Measurements from ENCODE around the gene RCAN1.
A peak's percentile ranks its signal among the peaks of the same experiment; 100 is the strongest.

Gene RCAN1
- long read RNA-seq, donor 1, transcript RCAN1-202 (4 exons, 2,408 nt) = minor isoform, 5 of 12 reads
- long read RNA-seq, donor 1, transcript RCAN1-201 (4 exons, 2,490 nt) = major isoform, 6 of 12 reads
- long read RNA-seq, donor 1, partial matches to known transcripts = 0 of 12 reads
- long read RNA-seq, donor 1, other reads (novel, unspliced or antisense) = 0 of 12 reads
- long read RNA-seq, donor 2, partial matches to known transcripts = 0 of 5 reads
- long read RNA-seq, donor 2, other reads (novel, unspliced or antisense) = 0 of 5 reads
- long read RNA-seq, donor 3, partial matches to known transcripts = 0 of 2 reads
- long read RNA-seq, donor 3, other reads (novel, unspliced or antisense) = 0 of 2 reads
- long read RNA-seq, donor 4, partial matches to known transcripts = 0 of 5 reads
- long read RNA-seq, donor 4, other reads (novel, unspliced or antisense) = 0 of 5 reads
- long read RNA-seq, donor 5, partial matches to known transcripts = 6 of 13 reads
- long read RNA-seq, donor 5, other reads (novel, unspliced or antisense) = 0 of 13 reads
- long read RNA-seq, donor 6, partial matches to known transcripts = 12 of 19 reads
- long read RNA-seq, donor 6, other reads (novel, unspliced or antisense) = 0 of 19 reads
- long read RNA-seq, donor 7, transcript RCAN1-201 (4 exons, 2,490 nt) = major isoform, 13 of 18 reads
- long read RNA-seq, donor 7, partial matches to known transcripts = 0 of 18 reads
- long read RNA-seq, donor 7, other reads (novel, unspliced or antisense) = 0 of 18 reads
- long read RNA-seq, donor 8, partial matches to known transcripts = 12 of 19 reads
- long read RNA-seq, donor 8, other reads (novel, unspliced or antisense) = 0 of 19 reads

DNA sequence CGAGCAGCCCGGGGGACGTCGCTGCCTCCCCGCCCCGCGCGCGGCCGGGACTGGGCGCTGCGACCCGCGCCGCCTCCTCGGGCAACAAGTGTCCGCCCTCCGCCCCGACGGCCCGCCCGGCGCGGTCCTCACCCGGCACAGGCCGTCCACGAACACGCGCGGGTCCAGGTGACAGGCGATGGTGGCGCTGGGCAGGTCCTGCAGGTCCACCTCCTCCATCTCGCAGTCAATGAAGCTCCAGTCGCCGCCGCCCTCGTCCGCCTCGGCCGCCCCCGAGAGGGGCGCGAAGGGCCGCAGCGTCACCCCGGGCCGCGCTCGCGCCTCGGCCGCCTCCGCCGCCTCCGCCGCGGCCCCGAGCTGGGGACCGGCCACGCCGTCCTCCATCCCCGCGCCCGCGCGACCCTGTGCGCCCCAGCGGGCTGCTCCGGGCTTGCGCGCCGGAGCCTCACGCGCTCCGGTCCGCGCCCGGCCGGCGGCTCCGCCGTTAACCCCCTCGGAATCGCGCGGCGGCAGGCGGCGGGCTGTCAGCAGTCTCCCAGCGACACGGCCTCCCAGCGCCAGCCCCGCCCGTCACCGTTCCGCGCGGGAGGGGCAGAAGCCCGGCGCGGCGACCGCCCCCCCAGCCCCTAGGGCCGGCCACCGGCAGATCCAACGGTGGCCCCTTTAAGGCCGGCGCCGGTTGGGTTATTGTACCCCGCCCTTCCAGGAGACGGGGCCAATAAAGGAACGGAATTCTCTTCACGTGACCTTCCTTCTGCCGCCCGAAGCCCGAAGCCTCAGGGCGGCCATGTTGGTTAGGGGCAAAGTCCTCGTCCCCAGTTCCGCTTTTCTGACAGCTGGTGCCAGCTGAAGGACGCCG is at the start of gene RCAN1:
RCAN1 (minus strand) TSS at position 486 of the 859 bp plus-strand sequence; CDS start at position 384, 102 bp downstream.
- DNase-seq = peak; percentile 84

DNA sequence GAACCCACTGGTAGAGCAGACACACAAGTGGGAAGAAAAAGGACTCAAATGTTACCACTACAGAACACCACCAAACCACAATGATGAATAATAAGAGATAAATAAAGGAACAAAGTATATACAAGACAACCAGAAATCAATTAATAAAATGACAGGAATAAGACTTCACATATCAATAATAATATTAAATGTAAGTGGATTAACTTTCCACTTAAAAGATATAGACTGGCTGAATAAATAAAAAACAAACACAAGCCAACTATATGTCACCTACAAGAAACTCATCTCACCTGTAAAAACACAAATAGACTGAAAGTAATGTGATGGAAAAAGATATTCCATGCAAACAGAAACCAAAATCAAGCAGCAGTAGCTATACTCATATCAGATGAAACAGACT is 46.9 kb upstream of the RCAN1 start:
- no peak for DNase-seq

DNA sequence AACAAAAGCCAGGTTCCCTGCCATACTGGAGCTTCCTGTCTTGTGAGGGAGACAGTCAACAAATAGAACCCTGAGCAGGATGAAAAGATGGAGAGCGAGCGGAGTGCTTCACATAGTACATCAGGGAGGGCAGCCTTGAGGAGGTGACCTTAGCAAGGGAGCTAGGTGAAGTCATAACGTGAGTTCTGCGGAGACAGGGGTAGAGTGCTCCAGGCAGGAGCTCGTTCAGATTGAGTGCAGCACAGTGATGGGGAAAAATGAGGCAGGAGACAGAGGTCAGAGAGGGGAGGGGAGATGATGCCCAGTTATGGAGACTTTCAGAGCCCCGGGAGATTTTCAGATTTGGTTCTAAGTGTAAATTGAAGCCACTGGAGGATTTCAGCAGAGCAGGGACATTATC is 38.6 kb upstream of the RCAN1 start:
- no peak for DNase-seq

DNA sequence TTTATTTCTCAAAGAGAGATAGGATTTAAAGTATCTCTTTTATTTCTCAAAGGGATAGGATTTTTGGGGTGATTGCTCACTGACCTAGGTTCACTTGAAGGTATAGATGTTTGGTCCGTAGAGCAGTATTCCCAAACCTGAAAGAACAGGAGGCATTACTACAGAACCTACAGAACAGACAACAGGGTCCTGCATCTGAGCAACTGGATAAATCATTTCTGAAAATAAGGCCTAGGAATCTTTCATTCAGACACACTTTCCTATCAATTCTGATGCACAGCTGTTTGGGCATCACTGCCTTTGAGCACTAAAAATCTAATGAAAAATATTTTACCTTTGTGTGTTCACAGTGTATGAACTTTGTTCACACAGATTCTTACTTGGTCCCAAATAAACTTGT is 36.7 kb upstream of the RCAN1 start:
- DNase-seq = no peak

DNA sequence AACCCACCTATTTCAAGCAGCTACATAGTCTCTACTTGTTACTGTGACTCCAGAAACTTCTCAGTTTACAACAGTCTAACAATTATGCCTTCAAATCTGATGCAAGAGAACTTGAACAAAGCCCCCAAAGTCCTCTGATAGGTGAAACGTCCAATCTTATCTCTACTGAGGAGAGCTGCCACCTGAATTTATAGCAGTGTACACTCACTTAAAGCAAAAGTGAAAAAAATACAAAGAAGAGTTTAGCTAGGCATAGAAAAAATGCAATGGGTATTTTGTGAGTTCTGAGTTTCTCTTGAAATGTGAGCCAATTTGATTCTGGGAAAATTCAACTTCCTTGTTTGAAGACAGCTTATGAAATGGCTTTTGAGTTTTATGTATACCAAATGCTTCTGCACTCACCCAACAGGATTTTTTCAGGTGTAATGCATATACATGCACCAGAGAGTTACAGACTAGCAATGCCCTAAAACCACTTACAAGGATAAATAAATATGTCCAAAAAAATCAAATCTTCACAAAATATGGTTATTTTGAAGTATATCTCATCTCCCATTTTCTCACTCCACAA is 36.0 kb upstream of the RCAN1 start:
- no peak for DNase-seq

DNA sequence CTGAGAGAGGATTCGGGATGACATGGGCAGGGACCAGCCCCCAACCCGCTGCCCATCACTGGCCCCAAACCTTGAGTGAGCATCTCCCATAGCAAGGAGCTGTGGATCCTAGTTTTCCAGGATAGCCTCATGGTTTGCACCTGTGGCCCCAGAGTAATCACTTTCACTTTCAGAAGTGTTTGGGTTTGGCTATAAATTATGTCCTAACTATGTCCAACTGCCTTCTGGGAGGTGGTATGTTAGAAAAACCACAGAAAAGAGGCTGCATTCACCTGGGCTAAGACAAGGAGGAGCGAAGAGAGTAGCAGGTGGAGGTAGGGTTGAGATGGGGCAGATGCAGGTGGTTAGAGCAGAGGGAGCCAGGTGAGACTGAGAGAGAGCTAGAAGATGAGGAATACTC is 34.5 kb upstream of the RCAN1 start:
- no peak for DNase-seq

DNA sequence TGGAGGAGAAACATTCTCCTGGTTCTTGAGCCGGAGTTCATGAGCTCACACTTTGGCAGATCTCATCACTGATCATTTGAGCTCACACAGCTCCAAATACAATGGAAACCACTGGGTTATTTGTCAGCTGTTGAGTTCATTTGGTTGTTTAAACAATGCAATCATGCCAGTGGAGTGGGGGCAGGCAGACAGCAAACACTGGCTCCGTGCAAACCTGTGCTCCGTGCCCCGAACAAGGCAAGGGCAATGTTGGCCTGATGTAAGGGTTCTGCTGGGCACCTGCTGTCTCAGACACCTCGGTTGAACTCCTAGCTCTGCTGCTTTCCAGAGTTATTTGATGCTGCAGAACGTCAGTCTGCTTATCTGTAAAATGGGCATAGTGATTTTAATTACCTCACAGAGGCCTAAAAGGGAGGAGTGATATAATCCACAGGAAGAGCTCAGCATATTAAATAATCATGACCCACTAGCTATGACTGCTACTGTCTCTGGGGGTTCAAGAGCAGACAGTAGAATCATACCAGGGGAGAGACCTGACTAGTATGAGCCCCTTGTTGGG is 33.9 kb upstream of the RCAN1 start:
- DNase-seq = no peak

DNA sequence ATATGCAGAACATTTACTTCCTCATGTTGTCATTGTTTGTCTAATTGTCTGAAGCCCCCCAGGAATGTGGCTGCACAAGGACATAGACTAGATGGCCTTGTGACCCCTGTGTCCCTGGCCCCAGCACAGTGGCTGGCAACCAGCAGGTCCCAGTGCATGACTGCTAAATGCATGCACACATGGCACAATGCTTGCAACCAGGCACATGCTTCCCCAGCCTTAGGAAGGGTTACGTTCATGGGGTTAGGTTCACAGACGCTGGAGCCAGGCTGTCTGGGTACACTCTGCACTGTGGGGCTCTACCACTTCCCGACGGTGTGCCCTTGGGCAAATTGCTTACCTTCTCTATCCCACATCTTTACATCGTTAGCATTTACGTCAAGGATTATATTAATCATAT is 32.6 kb upstream of the RCAN1 start:
- DNase-seq = no peak

DNA sequence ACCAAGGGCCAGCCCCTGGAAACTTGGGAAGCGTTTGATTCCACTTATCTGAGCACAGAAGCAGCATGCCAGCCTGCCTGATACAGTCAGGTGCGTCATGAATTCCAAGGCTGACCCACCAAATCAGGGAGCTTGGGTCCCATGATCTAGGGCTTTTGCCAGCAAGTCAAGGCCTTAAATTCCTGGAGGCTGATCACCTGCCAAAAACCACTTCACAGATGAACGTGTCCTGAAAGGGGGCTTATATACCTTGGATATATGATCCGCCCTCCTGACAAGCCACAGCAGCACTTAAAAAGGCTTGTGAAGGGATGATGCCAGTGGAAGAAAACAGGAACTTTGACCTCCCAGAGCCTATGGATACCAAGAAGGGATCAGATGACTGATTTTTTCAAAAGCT is 29.9 kb upstream of the RCAN1 start:
- no peak for DNase-seq

DNA sequence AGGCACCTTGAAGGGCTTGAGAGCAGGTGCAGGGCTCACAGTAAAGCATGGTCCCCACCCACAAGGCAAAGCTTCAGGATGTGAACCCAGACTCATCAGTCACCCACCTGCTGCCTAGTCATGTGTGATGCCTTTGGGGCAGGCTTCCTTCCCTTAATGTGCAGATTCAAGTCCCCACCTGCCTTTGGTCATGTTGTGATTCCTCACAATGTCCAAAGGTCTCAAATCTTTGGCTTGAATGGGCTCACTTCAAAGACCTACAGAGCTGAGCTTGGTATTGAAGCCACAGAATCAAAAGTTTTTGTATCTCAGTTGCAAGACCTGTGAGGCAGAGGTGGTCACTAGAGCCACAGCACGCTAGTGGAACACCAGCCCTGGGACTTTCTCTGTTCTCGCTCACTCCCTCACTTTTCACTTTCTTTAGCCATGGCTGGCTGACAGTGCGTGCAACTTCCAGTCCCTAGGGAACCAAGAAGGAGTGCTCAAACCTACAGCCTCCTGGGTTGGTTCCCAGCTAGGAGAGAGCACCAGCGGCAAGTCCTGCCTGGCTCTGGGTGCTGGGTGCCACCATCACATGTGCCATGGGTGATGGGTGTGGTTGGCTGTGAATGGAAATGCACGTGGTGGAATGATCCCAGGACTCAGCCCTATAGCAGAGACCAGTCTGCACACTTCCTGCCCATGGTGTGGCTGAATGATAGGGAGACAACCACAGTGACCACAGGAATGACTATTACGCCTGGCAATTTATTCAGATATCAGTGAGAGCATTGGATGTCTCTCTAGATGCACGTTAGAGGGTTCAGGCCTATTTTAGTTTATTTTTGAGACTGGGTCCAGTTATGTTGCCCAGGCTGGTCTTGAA is 27.5 kb upstream of the RCAN1 start:
- no peak for DNase-seq

DNA sequence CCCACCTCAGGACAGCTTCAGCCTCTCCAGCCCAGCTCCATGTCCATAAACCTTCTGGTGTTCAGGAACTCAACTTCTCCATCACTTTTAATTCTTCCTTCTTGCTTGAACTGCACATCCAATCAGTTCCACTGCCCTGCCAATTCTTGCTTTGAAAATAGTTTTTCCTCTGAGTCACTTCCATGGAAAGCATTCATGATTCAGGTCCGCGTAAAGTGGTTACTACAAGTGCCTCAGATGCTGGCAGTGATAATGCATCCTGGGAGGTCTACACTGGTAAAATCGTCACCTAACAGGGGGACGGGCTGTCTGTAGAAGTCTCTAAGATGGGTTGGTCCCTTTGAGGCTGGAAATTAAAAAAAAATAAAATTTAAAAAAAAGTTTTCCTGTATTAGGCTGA is 25.9 kb upstream of the RCAN1 start:
- DNase-seq = no peak

DNA sequence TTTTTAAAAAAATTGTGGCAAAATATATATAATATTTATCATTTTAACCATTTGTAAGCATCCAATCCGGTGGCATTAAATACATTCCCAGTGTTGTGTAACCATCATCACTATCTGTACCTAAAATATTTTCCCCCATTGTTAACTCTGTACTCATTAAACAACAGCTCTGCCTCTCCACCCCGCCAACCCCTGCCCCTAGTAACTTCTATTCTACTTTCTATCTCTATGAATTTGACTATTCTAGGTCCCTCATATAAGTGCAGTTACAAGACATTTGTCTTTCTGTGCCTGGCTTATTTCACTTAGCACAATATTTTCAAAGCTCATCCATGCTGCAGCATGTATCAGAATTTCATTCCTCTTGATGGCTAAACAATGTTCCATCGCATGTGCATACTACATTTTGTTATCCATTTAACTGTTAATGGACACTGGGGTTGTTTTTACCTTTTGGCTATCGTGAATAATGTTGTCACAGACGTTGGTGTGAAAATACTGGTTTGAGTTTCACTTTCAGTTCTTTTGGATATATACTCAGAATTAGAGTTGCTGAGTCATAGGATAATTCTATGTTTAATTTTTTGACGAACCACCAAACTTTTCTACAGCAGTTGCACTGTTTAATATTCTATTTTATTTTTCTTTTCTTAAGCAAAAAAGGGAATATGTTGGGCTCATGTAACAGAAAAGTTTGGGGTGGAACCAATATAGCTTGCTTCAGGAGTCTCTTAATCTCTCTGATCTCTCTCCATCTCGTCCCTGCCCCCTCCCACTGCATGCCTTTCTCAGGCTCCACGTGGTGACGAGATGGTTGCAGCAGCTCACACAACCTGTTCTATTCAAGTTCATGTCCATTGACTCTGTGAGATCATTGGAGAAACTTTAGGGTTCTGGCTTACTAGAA is 25.2 kb upstream of the RCAN1 start:
- no peak for DNase-seq

DNA sequence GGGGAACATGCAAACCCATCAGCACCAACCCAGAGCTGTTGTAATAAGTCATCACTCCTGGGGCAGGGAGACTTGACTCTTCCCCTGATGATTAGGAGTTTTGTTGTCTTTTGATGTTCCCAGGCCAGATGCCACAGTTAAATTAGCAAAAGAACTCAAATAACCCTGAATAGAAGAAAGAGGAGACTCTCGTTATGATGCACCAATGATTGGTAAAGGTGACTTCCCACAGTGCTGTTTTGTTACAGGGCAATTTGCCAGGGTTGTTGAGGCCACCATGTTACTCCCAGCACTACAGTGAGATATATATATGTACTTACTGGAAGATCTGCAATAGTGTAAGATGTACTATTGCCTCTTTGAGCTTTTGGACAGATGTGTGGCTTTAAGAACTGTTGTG is 24.3 kb upstream of the RCAN1 start:
- DNase-seq = no peak

DNA sequence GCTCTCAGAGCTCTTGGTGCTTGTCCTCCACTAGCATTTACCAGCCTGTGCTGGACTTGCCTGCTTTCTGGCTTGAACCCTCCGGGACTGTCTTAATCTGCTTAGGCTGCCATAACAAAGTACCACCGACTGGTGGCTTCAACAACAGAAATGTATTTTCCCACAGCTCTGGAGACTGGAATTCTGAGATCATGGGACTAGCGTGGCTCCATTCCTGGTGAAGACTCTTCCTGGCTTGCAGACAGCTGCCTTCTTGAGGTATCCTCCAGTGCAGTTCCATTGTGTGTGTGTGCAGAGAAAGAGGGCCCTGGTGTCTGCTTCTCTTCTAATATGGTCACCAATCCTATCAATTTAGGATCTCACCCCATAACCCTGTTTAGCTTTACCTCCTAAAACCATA is 22.0 kb upstream of the RCAN1 start:
- no peak for DNase-seq

DNA sequence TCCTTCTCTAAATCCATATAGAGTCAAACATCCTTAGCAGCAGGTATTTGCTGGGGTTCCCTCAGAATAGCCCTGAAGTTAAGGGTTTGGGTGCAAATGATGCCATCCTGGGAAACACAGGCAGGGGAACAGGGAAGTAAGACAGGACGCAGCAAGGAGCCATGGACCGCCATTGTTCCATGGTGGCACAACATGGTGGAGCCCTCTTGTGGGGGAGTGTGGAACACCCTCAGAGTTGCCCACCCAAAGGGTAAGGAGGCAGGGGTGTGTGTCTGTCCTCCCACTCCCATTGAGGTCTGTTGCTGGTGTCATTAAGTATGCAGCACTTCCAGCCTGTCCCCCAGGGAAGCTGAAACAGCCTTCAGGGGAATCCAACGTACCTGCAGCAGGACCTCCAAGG is 20.4 kb upstream of the RCAN1 start:
- no peak for DNase-seq

DNA sequence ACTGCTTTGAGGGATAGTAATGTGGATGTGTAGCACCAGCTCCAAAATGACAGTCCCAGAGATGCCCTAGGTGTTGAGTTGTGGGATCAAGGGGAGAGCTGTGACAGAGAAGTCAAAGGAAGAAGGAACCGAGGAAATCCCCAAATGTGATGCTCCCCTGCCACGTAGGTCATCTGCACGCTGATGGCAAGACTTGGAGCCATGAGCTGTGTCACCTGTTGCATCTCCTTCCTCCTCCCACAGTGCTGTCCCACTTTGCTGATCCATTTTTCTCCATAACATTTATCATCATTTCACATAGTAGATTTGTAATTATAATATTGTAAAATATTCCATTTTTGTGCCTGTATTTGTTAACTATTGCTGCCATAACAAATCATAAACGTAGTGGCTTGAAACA is 17.6 kb upstream of the RCAN1 start:
- no peak for DNase-seq

DNA sequence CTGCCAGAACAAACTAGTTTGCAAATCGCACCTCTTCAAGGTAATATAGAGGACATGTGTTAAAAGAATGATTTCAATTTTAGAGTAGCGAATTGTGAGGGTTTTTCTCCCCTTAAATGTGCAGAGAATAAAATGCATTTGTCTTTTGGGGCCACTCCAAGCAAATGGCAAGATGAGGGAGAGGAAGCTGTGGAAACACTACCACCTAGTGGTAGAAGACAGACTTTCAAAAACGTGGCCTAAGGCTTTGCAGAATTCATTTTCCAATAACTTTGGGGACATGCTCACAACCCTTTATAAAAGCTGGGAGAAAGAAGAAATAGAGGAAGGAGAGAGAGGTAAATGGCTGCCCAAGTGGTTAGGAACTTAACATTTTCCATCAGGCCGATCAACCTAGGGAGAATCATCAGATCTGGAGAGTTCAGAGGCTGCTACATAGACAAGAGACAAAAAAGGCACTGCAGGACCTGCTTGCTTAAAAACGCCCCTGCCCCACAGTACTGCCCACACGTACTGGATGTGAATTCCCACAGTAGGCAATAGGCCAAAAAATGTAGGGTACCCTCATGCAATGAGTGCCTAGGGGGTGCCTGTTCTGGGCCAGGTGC is 15.7 kb upstream of the RCAN1 start:
- DNase-seq = no peak

DNA sequence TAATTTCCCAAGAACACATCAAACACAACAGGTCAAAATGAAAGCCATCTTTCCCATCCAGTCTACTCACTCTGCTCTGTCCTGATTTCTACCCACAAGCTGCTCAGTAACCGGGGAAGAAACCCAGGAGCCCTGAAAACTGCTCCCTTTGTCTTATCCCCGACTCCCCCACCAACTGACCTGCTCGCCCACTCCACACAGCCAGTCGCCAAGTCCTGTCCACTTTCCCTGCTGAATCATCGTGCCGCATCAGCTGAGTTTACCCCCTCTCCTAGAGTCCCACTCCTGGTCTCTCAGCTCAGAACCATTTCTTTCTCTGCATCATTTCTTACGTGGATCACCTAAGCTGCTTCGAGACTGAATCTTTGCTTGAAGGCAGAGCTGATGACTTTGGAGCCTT is 11.2 kb upstream of the RCAN1 start:
- DNase-seq = no peak

DNA sequence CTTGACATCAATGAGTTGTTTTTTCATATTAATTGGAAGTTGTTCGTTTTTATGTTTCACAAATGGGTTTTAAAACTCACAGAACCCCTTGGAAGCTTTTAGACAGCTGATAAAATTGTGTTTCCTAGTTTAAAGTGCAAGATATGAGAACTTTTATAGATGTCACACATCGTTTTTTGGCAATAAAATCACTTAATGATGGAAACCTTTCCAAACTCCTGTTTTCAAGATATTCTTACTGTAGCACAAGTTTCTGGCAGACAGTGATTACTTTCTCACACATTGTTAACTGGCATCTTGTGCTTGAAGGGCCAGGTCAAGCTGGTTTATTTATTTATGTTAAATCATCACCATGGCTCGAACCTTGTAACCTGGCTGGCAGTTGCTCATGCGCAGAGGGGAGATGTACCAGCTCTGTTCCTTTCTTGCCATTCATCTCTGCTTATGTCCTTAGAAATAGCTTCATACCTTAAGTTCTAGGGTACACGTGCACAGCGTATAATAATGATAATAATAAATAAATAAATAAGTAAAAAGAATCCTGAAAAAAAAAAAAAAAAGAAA is 10.2 kb upstream of the RCAN1 start:
- no peak for DNase-seq

Data from right kidney (tissue), 9 donors.